WTC11 (cell line): Measurements from ENCODE around the gene JAZF1.

Source experiments
- CBFB ChIP-seq: sonication (generic); formaldehyde crosslinking; IDR thresholded peaks from 2 replicates; pipeline ENCODE4 v1.8.1; 2022; ENCODE audit warnings: mild to moderate bottlenecking, low read depth, missing genetic modification reagents
- ELF4 ChIP-seq: sonication (generic); formaldehyde crosslinking; IDR thresholded peaks from 2 replicates; pipeline ENCODE4 v1.8.1; 2022; ENCODE audit warnings: low read depth, mild to moderate bottlenecking, moderate library complexity, missing genetic modification reagents
- ETV6 ChIP-seq: sonication (generic); formaldehyde crosslinking; IDR thresholded peaks from 2 replicates; pipeline ENCODE4 v1.8.1; 2022; ENCODE audit warnings: mild to moderate bottlenecking, missing genetic modification reagents
- HMGA2 ChIP-seq: fragments of 250-450 bp; sonication (Bioruptor Pico); IDR thresholded peaks from 2 replicates; pipeline ENCODE4 v1.4.0; 2021; ENCODE audit warnings: mild to moderate bottlenecking, moderate library complexity
- NR2C2 ChIP-seq: sonication (generic); formaldehyde crosslinking; IDR thresholded peaks from 2 replicates; pipeline ENCODE4 v1.8.0; 2022; ENCODE audit warnings: mild to moderate bottlenecking, missing genetic modification reagents
- NR3C1 ChIP-seq: sonication (generic); formaldehyde crosslinking; conservative IDR thresholded peaks from 2 replicates; pipeline ENCODE4 v1.8.1; 2023; ENCODE audit warnings: low read depth, mild to moderate bottlenecking, missing genetic modification reagents
- SP1 ChIP-seq: sonication (generic); formaldehyde crosslinking; conservative IDR thresholded peaks from 2 replicates; pipeline ENCODE4 v1.8.1; 2022; ENCODE audit warnings: missing genetic modification reagents
- ZNF317 ChIP-seq: sonication (generic); formaldehyde crosslinking; IDR thresholded peaks from 2 replicates; pipeline ENCODE4 v1.8.1; 2023; ENCODE audit warnings: low read depth, mild to moderate bottlenecking, moderate library complexity, missing genetic modification reagents, borderline replicate concordance
- TF ChIP-seq, protein P1 (sequence below): sonication (generic); formaldehyde crosslinking; IDR thresholded peaks from 2 replicates; pipeline ENCODE4 v1.8.0; 2022; ENCODE audit warnings: missing genetic modification reagents
- TF ChIP-seq, protein P2 (sequence below): sonication (generic); formaldehyde crosslinking; IDR thresholded peaks from 2 replicates; pipeline ENCODE4 v1.8.0; 2022; ENCODE audit warnings: mild to moderate bottlenecking, missing genetic modification reagents
- TF ChIP-seq, protein P3 (sequence below): sonication (generic); formaldehyde crosslinking; IDR thresholded peaks from 2 replicates; pipeline ENCODE4 v1.8.0; 2022; ENCODE audit warnings: mild to moderate bottlenecking, missing genetic modification reagents
- TF ChIP-seq, protein P4 (sequence below): sonication (generic); formaldehyde crosslinking; IDR thresholded peaks from 2 replicates; pipeline ENCODE4 v1.8.1; 2023; ENCODE audit warnings: mild to moderate bottlenecking, missing genetic modification reagents, moderate library complexity
- TF ChIP-seq, protein P5 (sequence below): fragments of 200-600 bp; IDR thresholded peaks from 2 replicates; pipeline ENCODE4 v1.8.0; 2022; ENCODE audit warnings: antibody characterized with exemption
- TF ChIP-seq, protein P6 (sequence below): sonication (generic); formaldehyde crosslinking; IDR thresholded peaks from 2 replicates; pipeline ENCODE4 v1.8.1; 2023; ENCODE audit warnings: mild to moderate bottlenecking, missing genetic modification reagents

DNA sequence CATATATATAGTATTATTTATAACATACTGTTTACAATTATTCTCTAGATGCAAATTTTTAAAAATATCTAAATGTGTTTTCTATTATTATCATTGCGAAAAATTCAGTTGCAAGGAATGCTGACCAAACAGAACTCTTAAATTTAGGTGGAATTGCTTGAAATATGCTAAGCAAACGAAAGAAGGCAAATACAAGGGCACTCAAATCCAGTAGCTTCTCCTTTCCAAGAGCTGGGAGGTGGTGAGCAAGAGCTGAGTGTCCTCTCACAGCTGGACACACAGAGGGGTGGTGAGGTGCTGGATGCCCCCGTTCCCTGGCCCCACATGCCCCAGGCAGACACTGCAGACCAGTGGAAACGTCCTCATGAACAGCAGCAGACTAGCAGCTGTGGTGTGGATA, 274.6 kb downstream of the JAZF1 start:
- TF ChIP-seq, protein P1, sequence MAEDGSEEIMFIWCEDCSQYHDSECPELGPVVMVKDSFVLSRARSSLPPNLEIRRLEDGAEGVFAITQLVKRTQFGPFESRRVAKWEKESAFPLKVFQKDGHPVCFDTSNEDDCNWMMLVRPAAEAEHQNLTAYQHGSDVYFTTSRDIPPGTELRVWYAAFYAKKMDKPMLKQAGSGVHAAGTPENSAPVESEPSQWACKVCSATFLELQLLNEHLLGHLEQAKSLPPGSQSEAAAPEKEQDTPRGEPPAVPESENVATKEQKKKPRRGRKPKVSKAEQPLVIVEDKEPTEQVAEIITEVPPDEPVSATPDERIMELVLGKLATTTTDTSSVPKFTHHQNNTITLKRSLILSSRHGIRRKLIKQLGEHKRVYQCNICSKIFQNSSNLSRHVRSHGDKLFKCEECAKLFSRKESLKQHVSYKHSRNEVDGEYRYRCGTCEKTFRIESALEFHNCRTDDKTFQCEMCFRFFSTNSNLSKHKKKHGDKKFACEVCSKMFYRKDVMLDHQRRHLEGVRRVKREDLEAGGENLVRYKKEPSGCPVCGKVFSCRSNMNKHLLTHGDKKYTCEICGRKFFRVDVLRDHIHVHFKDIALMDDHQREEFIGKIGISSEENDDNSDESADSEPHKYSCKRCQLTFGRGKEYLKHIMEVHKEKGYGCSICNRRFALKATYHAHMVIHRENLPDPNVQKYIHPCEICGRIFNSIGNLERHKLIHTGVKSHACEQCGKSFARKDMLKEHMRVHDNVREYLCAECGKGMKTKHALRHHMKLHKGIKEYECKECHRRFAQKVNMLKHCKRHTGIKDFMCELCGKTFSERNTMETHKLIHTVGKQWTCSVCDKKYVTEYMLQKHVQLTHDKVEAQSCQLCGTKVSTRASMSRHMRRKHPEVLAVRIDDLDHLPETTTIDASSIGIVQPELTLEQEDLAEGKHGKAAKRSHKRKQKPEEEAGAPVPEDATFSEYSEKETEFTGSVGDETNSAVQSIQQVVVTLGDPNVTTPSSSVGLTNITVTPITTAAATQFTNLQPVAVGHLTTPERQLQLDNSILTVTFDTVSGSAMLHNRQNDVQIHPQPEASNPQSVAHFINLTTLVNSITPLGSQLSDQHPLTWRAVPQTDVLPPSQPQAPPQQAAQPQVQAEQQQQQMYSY (CRISPR knock-in tag) = no peak
- no peak for TF ChIP-seq ELF4
- no peak for TF ChIP-seq CBFB (CRISPR knock-in tag)
- TF ChIP-seq ETV6 = no peak
- no peak for TF ChIP-seq HMGA2 (CRISPR knock-in tag)
- TF ChIP-seq, protein P2, sequence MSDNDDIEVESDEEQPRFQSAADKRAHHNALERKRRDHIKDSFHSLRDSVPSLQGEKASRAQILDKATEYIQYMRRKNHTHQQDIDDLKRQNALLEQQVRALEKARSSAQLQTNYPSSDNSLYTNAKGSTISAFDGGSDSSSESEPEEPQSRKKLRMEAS = no peak
- TF ChIP-seq, protein P3, sequence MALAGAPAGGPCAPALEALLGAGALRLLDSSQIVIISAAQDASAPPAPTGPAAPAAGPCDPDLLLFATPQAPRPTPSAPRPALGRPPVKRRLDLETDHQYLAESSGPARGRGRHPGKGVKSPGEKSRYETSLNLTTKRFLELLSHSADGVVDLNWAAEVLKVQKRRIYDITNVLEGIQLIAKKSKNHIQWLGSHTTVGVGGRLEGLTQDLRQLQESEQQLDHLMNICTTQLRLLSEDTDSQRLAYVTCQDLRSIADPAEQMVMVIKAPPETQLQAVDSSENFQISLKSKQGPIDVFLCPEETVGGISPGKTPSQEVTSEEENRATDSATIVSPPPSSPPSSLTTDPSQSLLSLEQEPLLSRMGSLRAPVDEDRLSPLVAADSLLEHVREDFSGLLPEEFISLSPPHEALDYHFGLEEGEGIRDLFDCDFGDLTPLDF (CRISPR knock-in tag) = no peak
- no peak for TF ChIP-seq ZNF317 (CRISPR knock-in tag)
- no peak for TF ChIP-seq NR2C2 (CRISPR knock-in tag)
- TF ChIP-seq, protein P4, sequence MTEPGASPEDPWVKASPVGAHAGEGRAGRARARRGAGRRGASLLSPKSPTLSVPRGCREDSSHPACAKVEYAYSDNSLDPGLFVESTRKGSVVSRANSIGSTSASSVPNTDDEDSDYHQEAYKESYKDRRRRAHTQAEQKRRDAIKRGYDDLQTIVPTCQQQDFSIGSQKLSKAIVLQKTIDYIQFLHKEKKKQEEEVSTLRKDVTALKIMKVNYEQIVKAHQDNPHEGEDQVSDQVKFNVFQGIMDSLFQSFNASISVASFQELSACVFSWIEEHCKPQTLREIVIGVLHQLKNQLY (CRISPR knock-in tag) = no peak
- no peak for TF ChIP-seq NR3C1
- TF ChIP-seq, protein P5, sequence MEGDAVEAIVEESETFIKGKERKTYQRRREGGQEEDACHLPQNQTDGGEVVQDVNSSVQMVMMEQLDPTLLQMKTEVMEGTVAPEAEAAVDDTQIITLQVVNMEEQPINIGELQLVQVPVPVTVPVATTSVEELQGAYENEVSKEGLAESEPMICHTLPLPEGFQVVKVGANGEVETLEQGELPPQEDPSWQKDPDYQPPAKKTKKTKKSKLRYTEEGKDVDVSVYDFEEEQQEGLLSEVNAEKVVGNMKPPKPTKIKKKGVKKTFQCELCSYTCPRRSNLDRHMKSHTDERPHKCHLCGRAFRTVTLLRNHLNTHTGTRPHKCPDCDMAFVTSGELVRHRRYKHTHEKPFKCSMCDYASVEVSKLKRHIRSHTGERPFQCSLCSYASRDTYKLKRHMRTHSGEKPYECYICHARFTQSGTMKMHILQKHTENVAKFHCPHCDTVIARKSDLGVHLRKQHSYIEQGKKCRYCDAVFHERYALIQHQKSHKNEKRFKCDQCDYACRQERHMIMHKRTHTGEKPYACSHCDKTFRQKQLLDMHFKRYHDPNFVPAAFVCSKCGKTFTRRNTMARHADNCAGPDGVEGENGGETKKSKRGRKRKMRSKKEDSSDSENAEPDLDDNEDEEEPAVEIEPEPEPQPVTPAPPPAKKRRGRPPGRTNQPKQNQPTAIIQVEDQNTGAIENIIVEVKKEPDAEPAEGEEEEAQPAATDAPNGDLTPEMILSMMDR = no peak
- TF ChIP-seq, protein P6, sequence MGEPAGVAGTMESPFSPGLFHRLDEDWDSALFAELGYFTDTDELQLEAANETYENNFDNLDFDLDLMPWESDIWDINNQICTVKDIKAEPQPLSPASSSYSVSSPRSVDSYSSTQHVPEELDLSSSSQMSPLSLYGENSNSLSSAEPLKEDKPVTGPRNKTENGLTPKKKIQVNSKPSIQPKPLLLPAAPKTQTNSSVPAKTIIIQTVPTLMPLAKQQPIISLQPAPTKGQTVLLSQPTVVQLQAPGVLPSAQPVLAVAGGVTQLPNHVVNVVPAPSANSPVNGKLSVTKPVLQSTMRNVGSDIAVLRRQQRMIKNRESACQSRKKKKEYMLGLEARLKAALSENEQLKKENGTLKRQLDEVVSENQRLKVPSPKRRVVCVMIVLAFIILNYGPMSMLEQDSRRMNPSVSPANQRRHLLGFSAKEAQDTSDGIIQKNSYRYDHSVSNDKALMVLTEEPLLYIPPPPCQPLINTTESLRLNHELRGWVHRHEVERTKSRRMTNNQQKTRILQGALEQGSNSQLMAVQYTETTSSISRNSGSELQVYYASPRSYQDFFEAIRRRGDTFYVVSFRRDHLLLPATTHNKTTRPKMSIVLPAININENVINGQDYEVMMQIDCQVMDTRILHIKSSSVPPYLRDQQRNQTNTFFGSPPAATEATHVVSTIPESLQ (CRISPR knock-in tag) = no peak
- TF ChIP-seq SP1 = no peak
